Activated naive CD4-positive, alpha-beta T cell (primary cell): ENCODE results near the gene ARHGAP24.
"Not testable (repeated sequence)": the region's sequence is repeated elsewhere in the genome, so short reads cannot be mapped to it uniquely, and the experiment has no call there.

Source experiments
- DNase-seq, 4 experiments: peaks; one replicate each; lab custom pipeline; 2025; lab: John Stamatoyannopoulos, UW

Gene ARHGAP24

DNA sequence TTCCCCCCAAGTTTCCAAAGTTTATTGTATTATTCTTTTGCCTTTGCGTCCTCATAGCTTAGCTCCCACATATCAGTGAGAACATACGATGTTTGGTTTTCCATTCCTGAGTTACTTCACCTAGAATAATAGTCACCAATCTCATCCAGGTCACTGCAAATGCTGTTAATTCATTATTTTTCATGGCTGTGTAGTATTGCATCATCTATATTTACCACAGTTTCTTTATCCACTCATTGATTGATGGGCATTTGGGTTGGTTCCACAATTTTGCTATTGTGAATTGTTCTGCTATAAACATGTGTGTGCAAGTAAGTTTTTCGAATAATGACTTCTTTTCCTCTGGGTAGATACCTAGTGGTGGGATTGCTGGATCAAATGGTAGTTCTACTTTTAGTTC, 43.6 kb downstream of the ARHGAP24 start:
- DNase-seq = not testable (repeated sequence)

- DNase-seq = no peak
These were observed 46.1 kb downstream of the ARHGAP24 start for GRCh38 chr4:85520765-85521749.

- DNase-seq = no peak
These were observed 47.3 kb downstream of the ARHGAP24 start for GRCh38 chr4:85522277-85522676.

GRCh38 chr4:85522836-85523235, 47.9 kb downstream of the ARHGAP24 start:
- no peak for DNase-seq

GRCh38 chr4:85527815-85528214, 52.9 kb downstream of the ARHGAP24 start:
- DNase-seq = no peak

GRCh38 chr4:85531560-85532341, 56.8 kb downstream of the ARHGAP24 start:
- no peak for DNase-seq

- DNase-seq = no peak
These were observed 59.2 kb downstream of the ARHGAP24 start for GRCh38 chr4:85534120-85534519.

DNA sequence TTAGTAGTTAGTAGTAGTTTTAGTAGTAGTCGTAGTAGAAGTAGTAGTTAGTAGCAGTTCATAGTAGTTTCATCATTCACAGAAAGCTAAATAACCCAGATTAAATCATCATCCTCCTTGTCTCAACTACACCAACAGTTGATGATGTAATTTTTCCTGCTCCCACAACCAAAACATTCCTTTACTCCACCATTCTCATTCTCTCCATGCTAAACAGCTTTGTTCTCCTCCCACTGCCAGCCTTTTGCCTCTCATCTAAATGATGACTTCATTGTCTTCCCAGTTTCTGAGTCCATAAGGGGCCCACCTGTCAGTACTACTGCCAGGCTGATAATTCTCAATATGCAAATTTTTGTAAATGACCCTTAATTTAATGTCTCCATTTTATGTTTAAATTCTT, 68.9 kb downstream of the ARHGAP24 start:
- no peak for DNase-seq

DNA sequence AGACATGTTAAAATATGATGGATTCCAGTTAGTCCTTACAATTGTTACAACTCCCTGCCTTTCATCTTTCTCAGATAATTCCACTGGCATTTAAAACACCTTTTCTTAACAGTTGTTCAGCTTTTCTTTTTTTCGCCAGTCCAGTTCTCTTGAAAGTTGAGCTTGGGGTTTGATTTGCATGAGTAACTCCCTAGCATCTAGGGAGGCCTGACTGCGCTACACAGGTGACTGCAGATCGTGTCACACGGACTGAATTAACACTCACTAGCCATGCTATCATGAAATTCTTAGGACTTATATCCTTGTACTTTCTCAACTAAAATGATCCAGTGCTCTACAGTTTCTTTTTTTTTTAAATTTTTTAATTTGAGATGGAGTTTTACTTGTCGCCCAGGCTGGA, 69.8 kb downstream of the ARHGAP24 start:
- DNase-seq = no peak

DNA sequence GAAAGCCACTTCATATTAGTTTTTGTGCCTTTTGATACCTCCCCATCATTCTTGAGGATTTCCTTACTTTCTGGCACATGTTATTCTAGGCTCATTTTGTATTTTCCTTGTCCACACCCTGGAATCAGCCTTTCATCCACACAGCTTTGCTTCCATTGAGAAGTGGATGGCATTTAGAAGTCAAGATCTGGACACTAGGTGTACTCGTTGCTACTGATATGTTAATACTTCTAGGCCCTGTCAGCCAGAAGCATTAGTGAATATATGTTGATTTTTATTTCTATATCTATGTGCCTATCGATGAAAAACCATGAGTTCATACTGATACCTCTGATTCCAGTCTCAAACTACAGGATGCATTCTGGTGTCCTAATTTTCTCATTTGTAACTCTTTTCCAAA, 73.2 kb downstream of the ARHGAP24 start:
- no peak for DNase-seq

- DNase-seq = no peak
These were observed 73.9 kb downstream of the ARHGAP24 start for GRCh38 chr4:85548841-85549240.

GRCh38 chr4:85555206-85555605, 80.3 kb downstream of the ARHGAP24 start:
- no peak for DNase-seq

GRCh38 chr4:85556283-85556682, 81.3 kb downstream of the ARHGAP24 start:
- no peak for DNase-seq

DNA sequence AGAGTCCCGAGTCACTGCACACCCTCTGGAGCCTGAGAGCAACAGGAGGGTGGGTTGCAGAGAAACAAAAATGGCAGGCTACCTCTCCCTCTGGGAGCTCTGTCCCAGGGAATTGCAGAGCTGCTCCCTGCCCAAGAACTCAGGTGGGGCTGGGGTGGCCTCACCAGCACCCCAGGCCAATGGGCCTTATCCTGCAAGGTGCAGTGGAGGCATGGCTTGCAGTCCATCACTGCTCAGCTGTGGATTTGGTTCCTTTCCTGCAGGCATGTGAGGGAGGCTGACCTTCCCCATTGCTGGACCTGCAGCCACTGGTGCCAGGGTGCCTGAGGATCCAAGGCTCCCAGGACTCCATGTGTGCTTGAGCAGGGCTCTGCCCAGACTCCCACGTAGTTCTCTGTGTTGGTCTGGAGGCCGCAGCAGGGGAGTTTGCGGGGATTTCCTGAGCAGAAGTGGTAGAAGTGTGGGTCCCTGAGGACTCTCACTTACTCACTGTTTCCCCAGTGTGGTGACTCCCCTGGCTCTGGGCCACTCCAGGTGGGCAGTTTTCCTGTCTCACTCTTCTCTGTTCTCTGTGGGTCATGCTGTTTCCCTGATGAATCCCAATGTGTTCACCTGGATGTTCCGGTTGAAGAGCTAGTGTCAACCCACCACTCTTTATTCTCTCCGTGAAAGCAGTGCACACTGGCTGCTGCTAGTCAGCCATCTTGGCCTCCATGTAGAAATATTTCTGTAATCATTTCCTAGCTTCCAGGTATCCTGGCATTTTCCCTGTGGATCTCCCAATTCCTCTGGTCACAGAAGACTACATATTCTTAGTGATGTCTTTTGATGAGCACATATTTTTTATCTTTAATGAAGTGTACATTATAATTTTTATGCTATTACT, 82.3 kb downstream of the ARHGAP24 start:
- DNase-seq = no peak

DNA sequence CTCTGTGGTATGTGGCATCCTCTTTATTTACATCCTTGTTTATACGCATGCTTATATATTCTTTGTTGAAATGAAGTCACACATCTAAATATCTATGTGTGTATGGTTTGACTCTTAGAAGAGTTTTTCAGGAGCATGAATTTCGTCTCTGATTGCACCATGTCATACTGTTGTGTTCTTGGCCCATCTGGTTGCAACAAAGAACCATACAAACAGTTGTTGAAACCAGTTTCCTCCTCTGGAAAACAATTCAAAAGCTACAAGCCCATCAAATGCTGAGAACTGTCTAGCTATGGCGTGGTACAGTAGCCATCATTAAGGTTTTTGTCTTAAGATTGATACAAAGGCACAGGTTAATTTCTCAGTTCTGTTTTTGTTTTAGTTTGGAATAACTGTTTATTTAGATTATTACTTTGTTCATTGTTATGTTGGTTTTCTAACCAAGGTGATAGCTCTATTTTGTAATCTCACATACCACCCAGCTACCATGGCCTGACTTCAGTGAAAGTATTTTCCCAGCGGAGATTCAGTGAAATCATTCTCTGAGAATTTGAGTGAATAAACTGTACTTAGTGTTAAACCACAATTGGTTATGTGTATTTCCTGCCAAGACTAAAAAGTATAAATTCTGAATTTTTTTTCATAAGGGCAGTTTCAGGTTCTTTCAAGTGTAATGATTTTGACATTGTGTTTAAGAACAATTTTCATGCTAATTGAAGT, 91.0 kb downstream of the ARHGAP24 start:
- DNase-seq = no peak

DNA sequence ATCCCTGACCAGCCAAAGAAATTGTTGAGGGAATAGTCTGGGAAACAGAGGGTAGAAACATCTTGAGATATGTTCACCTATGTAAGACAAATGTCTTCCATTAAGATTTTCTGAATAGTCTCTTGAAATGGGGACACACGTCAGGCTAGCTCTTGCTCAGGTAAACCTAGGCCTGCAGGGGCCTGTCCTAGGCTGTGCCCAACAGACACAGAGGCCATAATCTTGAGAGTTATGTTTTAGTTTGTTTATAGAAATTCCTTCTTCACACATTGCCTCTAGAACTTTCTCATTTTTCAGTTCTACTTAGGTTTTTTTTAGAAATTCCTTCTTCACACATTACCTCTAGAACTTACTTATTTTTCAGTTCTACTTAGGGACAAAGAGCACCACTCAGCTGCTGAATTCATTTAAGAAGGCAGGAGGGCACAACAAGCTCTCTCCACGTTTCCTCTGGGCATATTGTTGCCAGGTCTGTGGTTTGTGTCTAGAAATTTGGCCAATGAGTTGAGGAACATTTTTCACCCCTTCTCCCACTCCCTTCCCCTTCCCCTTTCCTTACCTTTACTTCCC, 94.9 kb downstream of the ARHGAP24 start:
- no peak for DNase-seq

GRCh38 chr4:85570388-85570787, 95.4 kb downstream of the ARHGAP24 start:
- DNase-seq = no peak

GRCh38 chr4:85571008-85571407, 96.1 kb downstream of the ARHGAP24 start:
- DNase-seq = no peak

GRCh38 chr4:85573270-85573669, 98.3 kb downstream of the ARHGAP24 start:
- no peak for DNase-seq

DNA sequence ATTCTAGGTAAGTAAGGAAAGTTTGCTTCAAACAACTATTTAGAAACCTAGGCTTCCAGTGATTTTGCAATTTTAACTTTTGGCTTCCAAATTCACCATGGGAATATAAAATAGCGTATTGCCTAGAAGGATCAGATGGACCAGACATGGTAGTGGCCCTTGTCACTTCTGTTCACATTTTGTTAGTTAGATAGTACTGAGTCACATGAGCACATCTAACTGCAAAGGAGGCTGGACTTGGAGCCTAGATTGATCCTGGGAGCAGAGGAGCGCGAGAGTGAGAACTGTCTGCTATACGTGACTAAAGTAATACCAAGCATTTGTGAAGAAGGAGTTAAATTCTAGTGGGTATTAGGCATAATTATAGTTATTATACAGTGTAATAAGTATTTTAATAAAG, 102.4 kb downstream of the ARHGAP24 start:
- no peak for DNase-seq

GRCh38 chr4:85579942-85580341, 105.0 kb downstream of the ARHGAP24 start:
- DNase-seq = no peak
